GM12873 (cell line): ENCODE measurements around the gene AP3B1.

Source experiments
- TF ChIP-seq, protein P1 (sequence below): IDR thresholded peaks from 2 replicates; pipeline ENCODE4 v1.5.1; 2012; ENCODE audit warnings: low read depth, mild to moderate bottlenecking, moderate library complexity, low read length, control low read depth; ENCODE audit not compliant: insufficient read depth; ENCODE audit errors: missing control alignments

Gene AP3B1

DNA sequence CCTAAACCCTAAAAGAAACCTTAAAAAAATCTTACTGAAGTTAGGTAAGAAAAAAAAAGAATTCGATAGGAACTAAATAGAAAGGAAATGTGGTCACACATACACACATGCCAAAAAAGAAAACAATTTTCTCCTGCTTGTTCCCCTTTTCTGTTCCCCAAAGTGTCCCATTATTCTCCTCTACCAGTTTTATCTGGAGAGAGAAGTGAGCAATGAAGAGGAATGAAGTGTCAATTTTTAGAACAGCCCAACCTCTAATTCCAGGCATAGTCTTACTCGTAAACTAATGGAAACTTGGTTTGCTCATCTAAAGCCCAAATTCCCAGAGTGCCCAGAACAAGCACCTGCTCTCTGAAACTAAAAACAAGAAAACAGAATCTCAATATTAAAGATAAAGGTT lies 26.1 kb downstream of the AP3B1 start:
- TF ChIP-seq, protein P1, sequence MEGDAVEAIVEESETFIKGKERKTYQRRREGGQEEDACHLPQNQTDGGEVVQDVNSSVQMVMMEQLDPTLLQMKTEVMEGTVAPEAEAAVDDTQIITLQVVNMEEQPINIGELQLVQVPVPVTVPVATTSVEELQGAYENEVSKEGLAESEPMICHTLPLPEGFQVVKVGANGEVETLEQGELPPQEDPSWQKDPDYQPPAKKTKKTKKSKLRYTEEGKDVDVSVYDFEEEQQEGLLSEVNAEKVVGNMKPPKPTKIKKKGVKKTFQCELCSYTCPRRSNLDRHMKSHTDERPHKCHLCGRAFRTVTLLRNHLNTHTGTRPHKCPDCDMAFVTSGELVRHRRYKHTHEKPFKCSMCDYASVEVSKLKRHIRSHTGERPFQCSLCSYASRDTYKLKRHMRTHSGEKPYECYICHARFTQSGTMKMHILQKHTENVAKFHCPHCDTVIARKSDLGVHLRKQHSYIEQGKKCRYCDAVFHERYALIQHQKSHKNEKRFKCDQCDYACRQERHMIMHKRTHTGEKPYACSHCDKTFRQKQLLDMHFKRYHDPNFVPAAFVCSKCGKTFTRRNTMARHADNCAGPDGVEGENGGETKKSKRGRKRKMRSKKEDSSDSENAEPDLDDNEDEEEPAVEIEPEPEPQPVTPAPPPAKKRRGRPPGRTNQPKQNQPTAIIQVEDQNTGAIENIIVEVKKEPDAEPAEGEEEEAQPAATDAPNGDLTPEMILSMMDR = no peak

DNA sequence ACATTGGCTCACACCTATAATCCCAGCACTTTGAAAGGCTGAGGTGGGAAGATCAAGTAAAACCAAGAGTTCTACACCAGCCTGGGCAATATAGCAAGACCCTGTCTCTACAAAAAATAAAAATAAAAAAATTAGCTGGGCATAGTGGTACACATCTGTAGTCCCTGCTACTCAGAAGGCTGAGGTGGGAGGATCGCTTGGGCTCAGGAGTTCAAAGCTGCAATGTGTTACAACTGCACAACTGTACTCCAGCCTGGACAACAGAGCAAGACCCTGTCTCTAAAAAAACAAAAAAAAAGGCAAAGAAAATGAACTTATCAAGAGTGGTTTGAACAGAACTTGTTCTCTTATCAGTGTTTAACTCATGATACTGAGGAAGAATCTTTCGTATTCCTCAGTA lies 29.3 kb downstream of the AP3B1 start:
- TF ChIP-seq, protein P1 = no peak

DNA sequence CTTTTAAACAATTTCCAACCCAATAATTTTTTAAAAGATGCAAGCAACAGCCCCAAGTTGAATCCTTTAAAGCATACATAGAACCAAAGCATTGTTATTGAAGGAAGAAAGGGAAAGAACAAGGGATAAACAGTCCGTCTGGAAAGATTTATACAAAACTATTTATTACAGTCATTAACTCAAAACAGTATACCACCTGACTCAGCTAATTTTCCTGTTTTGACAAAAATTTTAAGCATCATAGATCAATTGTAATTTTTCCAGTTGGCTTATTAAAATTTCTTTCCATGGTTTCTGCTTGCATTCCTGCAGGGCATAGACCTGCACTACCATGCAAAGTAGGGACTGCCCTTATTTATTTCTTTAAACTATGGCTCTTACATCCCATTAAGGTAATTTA lies 29.9 kb downstream of the AP3B1 start:
- TF ChIP-seq, protein P1 = no peak

DNA sequence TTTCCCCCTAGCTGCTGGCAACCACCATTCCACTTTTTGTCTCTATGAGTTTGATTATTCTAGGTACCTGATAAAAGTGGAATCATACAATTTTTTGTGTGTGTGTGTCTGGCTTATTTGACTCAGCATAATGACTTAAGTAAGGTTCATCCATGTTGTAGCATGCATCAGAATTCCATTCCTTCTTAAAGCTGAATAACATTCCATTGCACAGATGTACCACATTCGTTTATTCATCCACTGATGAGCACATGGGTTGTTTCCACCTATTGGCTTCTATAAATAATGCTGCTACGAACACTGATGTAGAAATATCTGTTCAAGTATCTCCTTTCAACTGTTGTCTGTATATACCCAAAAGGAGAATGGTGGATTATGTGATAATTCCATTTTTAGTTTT lies 33.7 kb downstream of the AP3B1 start:
- TF ChIP-seq, protein P1 = no peak

DNA sequence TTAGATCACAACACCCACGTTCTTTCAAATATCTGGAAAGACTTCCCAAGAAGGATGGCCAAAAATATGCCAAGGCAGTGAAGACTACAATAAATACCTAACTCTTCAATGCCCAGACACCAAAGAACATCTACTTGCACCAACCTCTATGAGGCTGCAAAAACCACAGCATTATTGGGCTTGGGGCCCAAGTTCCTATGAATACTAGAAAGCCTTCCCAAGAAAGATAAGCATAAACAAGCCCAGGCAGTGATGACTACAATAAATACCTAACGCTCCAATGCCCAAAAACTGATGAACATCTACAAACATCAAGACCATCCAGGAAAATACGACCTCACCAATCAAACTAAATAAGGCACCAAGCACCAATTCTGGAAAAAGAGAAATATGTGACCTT lies 41.3 kb downstream of the AP3B1 start:
- TF ChIP-seq, protein P1 = no peak

DNA sequence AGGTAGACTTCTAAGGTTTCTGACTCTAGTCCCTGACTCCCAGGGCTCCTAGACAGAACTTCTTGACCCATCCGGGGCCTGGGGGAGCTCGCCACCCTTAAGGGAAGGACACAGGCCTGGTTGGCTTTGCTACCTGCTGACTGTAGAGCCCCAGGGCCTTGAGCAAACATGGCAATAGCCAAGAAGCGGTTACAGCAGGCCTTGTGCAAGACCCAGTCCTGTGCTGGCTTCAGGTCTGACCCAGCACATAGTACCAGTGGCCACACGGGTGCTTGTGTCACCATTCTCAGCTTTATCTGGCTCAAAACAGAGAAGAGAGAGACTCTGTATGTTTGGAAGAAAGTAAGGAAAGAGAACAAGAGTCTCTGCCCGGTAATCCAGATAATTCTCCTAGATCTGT lies 41.8 kb downstream of the AP3B1 start:
- TF ChIP-seq, protein P1 = no peak

DNA sequence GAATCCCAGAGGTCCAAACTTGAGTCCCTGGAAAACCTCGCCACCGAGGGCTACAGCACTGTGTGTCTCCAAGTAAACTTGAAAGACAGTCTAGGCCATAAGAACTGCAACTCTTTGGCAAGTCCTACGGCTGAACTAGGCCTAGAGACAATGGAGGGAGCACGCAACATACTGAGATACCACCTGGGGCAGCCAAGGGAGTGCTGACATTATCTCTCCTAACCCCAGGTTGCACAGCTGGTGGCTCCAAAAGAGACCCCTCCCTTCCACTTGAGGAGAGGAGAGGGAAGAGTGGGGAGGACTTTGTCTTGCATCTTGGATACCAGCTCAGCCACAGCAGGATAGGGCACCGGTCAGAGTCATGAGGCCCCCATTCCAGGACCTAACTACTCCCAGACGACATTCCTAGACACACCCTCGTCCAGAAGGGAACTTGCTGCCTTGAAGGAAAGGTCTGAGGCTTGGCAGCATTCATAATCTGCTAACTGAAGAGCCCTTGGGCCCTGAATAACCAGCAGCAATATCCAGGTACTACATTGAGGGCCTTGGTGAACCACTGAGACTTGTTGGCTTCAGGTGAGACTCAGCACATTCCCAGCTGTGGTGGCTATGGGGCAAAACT lies 42.7 kb downstream of the AP3B1 start:
- TF ChIP-seq, protein P1 = no peak
